GM19468 (cell line): Measurements from ENCODE around the gene TAF11L11.
"Not testable (repeated sequence)": the region's sequence is repeated elsewhere in the genome, so short reads cannot be mapped to it uniquely, and the experiment has no call there.

ENCODE experiments used
- ATAC-seq: cut with Tn5 transposase; IDR thresholded peaks from one replicate; pipeline ENCODE4 v1.9.1; 2021; ENCODE audit warnings: mild to moderate bottlenecking, moderate library complexity, moderate number of reproducible peaks; ENCODE audit not compliant: unreplicated experiment; ENCODE audit errors: extremely low read depth

Gene TAF11L11

DNA sequence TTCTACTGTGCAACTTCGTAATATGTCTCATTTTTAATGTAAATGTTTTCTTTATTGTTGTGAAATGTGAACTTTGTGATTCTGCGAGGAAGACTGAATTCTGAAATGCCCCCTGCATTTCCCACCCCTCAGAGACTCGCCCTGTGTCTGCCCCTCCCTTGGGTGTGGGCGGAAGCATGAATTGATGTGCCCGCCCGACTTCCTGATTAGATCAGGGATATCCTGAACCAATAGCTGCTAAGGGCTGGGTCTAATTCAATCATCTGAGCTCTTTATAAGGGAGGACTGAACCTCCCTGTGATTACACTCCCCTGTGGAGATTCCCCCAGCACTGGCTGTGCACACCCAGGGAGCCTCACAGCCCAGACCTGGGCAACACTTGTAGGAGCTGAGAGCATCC, at the start of gene TAF11L11:
Gene TAF11L11, plus strand, starts transcription at position 304 of the 400 bp plus-strand sequence.
- ATAC-seq = not testable (repeated sequence)

DNA sequence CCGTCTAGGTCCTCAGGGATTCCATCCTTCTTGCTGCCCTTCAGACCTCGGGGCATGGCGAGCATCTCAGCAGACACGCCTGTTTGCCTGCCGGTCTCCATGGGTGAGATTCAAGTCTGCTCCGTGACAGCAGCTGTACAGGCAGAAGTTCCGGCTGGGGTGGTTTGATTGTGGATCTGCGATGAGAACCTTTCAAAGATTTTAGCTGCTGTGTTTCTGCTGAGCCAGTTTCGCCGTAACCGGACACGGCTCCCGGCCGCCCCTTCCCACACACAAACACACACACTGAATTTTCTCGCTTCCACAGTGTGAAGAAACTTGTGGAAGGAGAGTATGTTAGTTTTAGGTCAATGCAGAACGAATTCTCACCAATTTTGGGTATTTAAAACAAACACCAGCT, 18.3 kb upstream of the TAF11L11 start, which contains the start of gene TAF11L7:
Gene TAF11L7, minus strand, starts transcription at position 101 of the 400 bp plus-strand sequence.
- not testable (repeated sequence) for ATAC-seq

DNA sequence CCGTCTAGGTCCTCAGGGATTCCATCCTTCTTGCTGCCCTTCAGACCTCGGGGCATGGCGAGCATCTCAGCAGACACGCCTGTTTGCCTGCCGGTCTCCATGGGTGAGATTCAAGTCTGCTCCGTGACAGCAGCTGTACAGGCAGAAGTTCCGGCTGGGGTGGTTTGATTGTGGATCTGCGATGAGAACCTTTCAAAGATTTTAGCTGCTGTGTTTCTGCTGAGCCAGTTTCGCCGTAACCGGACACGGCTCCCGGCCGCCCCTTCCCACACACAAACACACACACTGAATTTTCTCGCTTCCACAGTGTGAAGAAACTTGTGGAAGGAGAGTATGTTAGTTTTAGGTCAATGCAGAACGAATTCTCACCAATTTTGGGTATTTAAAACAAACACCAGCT, 13.1 kb upstream of the TAF11L11 start, which contains the start of gene TAF11L8:
Gene TAF11L8, minus strand, starts transcription at position 101 of the 400 bp plus-strand sequence.
- ATAC-seq = not testable (repeated sequence)

DNA sequence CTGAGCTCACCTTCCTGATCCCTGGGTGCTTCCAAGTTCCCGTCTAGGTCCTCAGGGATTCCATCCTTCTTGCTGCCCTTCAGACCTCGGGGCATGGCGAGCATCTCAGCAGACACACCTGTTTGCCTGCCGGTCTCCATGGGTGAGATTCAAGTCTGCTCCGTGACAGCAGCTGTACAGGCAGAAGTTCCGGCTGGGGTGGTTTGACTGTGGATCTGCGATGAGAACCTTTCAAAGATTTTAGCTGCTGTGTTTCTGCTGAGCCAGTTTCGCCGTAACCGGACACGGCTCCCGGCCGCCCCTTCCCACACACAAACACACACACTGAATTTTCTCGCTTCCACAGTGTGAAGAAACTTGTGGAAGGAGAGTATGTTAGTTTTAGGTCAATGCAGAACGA, 9.7 kb upstream of the TAF11L11 start, which contains the start of gene TAF11L9:
Gene TAF11L9, minus strand, starts transcription at position 140 of the 400 bp plus-strand sequence.
- not testable (repeated sequence) for ATAC-seq

DNA sequence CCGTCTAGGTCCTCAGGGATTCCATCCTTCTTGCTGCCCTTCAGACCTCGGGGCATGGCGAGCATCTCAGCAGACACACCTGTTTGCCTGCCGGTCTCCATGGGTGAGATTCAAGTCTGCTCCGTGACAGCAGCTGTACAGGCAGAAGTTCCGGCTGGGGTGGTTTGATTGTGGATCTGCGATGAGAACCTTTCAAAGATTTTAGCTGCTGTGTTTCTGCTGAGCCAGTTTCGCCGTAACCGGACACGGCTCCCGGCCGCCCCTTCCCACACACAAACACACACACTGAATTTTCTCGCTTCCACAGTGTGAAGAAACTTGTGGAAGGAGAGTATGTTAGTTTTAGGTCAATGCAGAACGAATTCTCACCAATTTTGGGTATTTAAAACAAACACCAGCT, 6.3 kb upstream of the TAF11L11 start, which contains the start of gene TAF11L10:
Gene TAF11L10, minus strand, starts transcription at position 101 of the 400 bp plus-strand sequence.
- not testable (repeated sequence) for ATAC-seq

DNA sequence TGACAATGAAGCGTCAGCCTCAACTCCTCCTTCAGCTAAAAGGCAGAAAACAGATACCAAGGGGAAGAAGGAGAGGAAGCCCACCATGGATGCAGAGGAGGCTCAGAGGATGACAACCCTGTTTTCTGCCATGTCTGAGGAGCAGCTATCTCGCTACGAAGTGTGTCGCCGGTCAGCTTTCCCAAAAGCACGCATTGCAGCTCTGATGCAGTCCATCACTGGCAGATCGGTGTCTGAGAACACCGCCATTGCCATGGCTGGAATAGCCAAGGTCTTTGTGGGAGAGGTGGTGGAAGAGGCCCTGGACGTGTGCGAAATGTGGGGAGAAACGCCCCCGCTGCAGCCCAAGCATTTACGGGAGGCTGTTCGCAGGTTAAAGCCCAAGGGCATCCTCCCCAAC, 968 bp downstream of the TAF11L11 start:
- ATAC-seq = no peak

DNA sequence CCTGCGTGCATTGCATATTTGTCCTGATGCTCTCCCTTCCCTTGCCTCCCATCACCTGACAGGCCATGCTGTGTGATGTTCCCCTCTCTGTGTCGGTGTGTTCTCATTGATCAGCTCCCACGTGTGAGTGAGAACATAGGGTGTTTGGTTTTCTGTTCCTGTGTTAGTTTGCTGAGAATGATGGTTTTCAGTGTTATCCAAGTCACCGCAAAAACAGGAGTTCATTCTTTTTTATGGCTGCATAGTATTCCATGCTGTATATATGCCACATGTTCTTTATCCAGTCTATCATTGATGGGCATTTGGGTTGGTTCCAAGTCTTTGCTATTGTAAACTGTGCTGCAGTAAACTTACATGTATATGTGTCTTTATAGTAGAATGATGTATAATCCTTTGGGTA, 3.5 kb downstream of the TAF11L11 start:
- ATAC-seq = not testable (repeated sequence)

DNA sequence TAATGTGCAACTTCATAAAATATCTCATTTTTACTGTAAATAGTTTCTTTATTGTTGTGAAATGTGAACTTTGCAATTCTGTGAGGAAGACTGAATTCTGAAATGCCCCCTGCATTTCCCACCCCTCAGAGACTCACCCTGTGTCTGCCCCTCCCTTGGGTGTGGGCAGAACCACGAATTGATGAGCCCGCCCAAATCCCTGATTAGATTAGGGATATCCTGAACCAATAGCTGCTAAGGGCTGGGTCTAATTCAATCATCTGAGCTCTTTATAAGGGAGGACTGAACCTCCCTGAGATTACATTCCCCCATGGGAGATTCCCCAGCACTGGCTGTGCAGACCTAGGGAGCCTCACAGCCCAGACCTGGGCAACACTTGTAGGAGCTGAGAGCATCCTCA, 6.1 kb downstream of the TAF11L11 start, which contains the start of gene TAF11L12:
Gene TAF11L12, plus strand, starts transcription at position 301 of the 400 bp plus-strand sequence.
- not testable (repeated sequence) for ATAC-seq

DNA sequence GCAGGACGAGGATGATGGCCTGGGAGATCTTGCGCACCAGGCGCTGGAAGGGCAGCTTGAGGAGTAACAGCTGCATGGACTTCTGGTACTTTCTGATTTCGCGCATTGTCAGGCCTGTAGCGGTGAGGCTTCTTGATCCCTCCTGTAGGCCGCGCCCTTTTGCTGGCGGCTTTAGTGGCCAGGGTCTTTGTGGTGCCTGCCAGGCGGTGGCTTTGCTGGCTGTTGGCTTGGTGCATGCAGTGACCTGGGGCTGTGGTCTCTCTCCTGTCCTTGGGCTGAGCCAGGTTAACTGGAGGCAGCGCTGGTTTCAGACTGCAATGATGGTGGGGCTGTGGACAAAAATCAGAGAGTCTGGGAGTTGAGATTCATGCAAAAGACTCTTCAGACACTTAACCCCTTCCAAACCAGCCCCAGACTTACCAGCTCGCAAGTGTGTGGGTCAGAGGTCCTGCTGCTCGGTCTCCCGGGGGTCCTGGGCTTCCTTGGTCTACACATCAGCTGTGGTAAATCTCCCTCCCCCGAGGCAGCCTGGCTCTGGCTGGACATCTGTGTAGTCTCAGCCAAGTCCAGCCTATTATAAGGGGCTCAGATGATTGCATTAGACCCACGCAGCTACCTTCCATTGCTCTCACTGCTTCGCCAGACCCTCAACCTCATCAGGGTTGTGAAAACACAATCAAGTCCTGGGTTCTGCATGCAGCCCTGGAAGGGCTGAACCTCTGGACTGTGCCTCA, 11.1 kb downstream of the TAF11L11 start:
- ATAC-seq = no peak

DNA sequence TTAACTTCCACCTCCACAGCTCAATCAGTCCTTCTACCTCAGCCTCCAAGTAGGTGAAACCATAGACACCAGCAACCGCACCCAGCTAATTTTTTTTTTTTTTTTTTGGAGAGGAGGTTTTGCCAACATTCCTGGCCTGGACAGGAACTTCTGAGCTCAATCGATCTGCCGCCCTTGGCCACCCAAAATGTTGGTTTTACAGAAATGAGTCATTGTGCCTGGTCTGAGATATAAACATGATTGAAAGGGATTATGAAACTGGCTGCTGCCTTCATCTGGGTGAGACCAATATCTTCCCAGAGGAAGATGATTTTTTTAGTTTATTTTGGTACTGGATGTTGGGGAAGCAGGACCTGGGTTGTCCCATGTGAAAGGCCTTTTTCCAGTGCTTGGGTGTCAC, 15.4 kb downstream of the TAF11L11 start:
- ATAC-seq = no peak

DNA sequence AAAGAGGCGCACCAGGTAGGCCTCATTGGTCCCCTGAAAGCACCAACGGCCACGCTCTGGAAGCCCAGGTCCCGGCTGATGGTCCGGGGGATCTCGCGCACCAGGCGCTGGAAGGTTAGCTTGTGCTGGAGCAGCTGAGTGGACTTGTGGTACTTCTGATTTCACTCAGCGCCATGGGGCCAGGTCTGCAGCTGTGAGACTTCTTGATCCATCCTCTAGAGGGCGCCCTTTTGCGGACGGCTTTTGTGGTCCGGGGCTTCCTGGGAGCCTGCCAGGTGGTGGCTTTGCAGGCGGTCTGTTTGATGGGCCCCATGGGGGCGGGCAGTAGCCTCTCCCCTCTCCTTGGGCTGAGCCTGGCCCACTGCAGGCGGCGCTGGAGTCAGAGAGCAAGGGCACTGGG, 16.6 kb downstream of the TAF11L11 start:
- no peak for ATAC-seq

DNA sequence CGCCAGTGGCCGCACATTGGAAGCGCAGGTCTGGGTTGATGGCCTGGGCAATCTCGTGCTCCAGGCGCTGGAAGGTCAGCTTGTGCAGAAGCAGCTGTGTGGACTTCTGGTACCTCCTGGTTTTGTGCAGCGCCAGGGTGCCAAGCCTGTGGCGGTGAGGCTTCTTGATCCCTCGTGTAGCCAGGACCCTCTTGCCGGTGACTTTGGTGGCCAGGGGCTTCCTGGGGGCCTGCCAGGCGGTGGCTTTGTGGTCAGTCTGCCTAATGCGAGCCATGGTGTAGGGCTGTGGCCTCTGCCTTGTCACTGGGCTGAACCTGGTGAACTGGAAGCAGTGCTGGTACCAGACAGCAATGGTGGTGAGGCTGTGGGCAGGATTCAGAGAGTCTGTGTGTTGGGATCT, 21.7 kb downstream of the TAF11L11 start:
- no peak for ATAC-seq

DNA sequence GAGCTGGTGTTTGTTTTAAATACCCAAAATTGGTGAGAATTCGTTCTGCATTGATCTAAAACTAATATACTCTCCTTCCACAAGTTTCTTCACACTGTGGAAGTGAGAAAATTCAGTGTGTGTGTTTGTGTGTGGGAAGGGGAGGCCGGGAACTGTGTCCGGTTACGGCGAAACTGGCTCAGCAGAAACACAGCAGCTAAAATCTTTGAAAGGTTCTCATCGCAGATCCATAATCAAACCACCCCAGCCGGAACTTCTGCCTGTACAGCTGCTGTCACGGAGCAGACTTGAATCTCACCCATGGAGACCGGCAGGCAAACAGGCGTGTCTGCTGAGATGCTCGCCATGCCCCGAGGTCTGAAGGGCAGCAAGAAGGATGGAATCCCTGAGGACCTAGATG, 27.8 kb downstream of the TAF11L11 start, which contains the start of gene TAF11L13:
Gene TAF11L13, plus strand, starts transcription at position 301 of the 400 bp plus-strand sequence.
- ATAC-seq = not testable (repeated sequence)

DNA sequence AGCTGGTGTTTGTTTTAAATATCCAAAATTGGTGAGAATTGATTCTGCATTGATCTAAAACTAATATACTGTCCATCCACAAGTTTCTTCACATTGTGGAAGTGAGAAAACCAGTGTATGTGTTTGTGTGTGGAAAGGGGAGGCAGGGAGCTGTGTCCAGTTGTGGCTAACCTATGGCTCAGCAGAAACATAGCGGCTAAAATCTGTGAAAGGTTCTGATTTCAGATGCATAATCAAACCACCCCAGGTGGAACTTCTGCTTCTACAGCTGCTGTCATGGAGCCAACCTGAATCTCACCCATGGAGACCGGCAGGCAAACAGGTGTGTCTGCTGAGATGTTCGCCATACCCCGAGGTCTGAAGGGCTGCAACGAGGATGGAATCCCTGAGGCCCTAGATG, 30.2 kb downstream of the TAF11L11 start, which contains the start of gene TAF11L14:
Gene TAF11L14, plus strand, starts transcription at position 301 of the 400 bp plus-strand sequence.
- no peak for ATAC-seq

DNA sequence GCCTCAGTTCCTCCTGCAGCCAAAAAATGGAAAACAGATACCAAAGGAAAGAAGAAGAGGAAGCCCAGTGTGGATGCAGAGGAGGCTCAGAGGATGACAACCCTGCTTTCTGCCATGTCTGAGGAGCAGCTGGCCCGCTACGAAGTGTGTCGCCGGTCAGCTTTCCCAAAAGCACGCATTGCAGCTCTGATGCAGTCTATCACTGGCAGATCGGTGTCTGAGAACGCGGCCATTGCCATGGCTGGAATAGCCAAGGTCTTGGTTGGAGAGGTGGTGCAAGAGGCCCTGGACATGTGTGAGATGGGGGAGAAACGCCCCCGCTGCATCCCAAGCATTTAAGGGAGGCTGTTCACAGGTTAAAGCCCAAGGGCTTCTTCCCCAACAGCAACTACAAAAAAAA, 45.2 kb downstream of the TAF11L11 start:
- ATAC-seq = not testable (repeated sequence)

DNA sequence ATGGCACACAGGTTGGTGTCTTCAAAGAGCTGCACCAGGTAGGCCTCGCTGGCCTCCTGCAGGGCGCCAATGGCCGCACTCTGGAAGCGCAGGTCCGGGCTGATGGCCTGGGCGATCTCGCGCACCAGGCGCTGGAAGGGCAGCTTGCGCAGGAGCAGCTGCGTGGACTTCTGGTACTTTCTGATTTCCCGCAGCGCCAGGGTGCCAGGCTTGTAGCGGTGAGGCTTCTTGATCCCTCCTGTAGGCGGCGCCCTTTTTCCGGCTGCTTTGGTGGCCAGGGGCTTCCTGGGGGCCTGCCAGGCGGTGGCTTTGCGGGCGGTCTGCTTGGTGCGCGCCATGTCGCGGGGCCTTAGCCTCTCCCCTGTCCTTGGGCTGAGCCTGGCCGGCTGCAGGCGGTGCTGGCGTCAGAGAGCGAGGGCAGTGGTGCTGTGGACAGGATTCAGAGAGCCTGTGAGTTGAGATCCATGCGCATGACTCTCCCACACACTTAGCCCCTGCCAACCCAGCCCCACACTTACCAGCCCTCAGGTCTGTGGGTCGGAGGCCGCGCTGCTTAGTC, 51.3 kb downstream of the TAF11L11 start:
- not testable (repeated sequence) for ATAC-seq
